IMR-90 (cell line): ENCODE measurements around the gene SUDS3.

Source experiments
- CTCF ChIP-seq: conservative IDR thresholded peaks from 2 replicates; pipeline ENCODE4 v1.5.1; 2012; ENCODE audit warnings: mild to moderate bottlenecking, low read depth, low read length, improper control_type of control experiment
- MXI1 ChIP-seq: IDR thresholded peaks from 2 replicates; pipeline ENCODE4 v1.6.1; 2012; ENCODE audit warnings: low read depth, mild to moderate bottlenecking, low read length, moderate library complexity, borderline replicate concordance
- POLR2A ChIP-seq: IDR thresholded peaks from 2 replicates; pipeline ENCODE4 v1.6.1; 2012; ENCODE audit warnings: mild to moderate bottlenecking, low read depth, low read length
- RAD21 ChIP-seq: IDR thresholded peaks from 2 replicates; pipeline ENCODE4 v1.6.1; 2012; ENCODE audit warnings: low read length, improper control_type of control experiment
- RCOR1 ChIP-seq: IDR thresholded peaks from 2 replicates; pipeline ENCODE4 v1.6.1; 2012; ENCODE audit warnings: mild to moderate bottlenecking, low read length, improper control_type of control experiment; ENCODE audit not compliant: insufficient replicate concordance
- RFX5 ChIP-seq: IDR thresholded peaks from 2 replicates; pipeline ENCODE4 v1.8.0; 2012; ENCODE audit warnings: low read depth, mild to moderate bottlenecking, low read length, moderate library complexity
- SMC3 ChIP-seq: fragments of 150-350 bp; IDR thresholded peaks from 2 replicates; pipeline ENCODE4 v1.6.1; 2016; ENCODE audit warnings: low read depth, mild to moderate bottlenecking, antibody characterized with exemption, low read length, moderate library complexity

GRCh38 chr12:118429688-118430383, 53.5 kb downstream of the SUDS3 start:
- TF ChIP-seq CTCF (no peak), POLR2A (no peak), RCOR1 (no peak), MXI1 (no peak), RAD21 (no peak), RFX5 (no peak), SMC3 (no peak)
